Central memory CD8-positive, alpha-beta T cell (primary cell): Measurements from ENCODE around the gene SHPK.

Source experiments
- ATAC-seq: fragments of 150-1000 bp; cut with Tn5 transposase; replicated peaks from 2 replicates; pipeline ENCODE4 v1.10.0; 2022; ENCODE audit warnings: mild to moderate bottlenecking, moderate FRiP score, moderate number of reproducible peaks; ENCODE audit not compliant: poor library complexity, severe bottlenecking; ENCODE audit errors: extremely low read depth
- DNase-seq, 2 donors: peaks; one replicate each; pipeline ENCODE4 v3.0.0; 2021; ENCODE audit warnings: low spot score in 2 of 2
- H3K27ac Mint-ChIP-seq: one replicate; pipeline ENCODE4 v1.8.0; 2022; ENCODE audit warnings: low read depth, mild to moderate bottlenecking, moderate library complexity, mixed read lengths
- H3K27me3 Mint-ChIP-seq: one replicate; pipeline ENCODE4 v1.8.0; 2022; ENCODE audit warnings: mixed read lengths
- H3K36me3 Mint-ChIP-seq: one replicate; pipeline ENCODE4 v1.8.0; 2022; ENCODE audit warnings: mild to moderate bottlenecking, moderate library complexity, mixed read lengths; ENCODE audit not compliant: insufficient read depth
- H3K4me1 Mint-ChIP-seq: one replicate; pipeline ENCODE4 v1.8.0; 2022; ENCODE audit warnings: mixed read lengths
- H3K4me3 Mint-ChIP-seq: one replicate; pipeline ENCODE4 v1.8.0; 2022; ENCODE audit warnings: mild to moderate bottlenecking, moderate library complexity, mixed read lengths
- H3K9me3 Mint-ChIP-seq: one replicate; pipeline ENCODE4 v1.8.0; 2022; ENCODE audit warnings: mixed read lengths

Gene SHPK

GRCh38 chr17:3632287-3632686, 3.8 kb downstream of the SHPK start:
- Mint-ChIP-seq H3K27me3 (no peaks in the 10 kb centered on the region), H3K36me3 (peaks cover 22% of the 10 kb centered on the region), H3K27ac (no peak overlapping the region), H3K4me3 (no peak overlapping the region), H3K9me3 (no peaks in the 10 kb centered on the region), H3K4me1 (peaks cover 16% of the 10 kb centered on the region)
- ATAC-seq (no peak), DNase-seq (no peak)

GRCh38 chr17:3630781-3631180, 5.3 kb downstream of the SHPK start:
- Mint-ChIP-seq H3K4me3 (no peak overlapping the region), H3K27ac (peak overlapping the region; percentile 10), H3K4me1 (peaks cover 16% of the 10 kb centered on the region), H3K9me3 (no peaks in the 10 kb centered on the region), H3K36me3 (peaks cover 25% of the 10 kb centered on the region), H3K27me3 (no peaks in the 10 kb centered on the region)
- DNase-seq: no peak
- no peak for ATAC-seq

GRCh38 chr17:3627769-3628167, 8.3 kb downstream of the SHPK start:
- Mint-ChIP-seq H3K9me3 (no peaks in the 10 kb centered on the region), H3K4me3 (no peak overlapping the region), H3K27ac (no peak overlapping the region), H3K27me3 (no peaks in the 10 kb centered on the region), H3K4me1 (peaks cover 6% of the 10 kb centered on the region), H3K36me3 (peaks cover 27% of the 10 kb centered on the region)
- no peak for DNase-seq
- ATAC-seq: no peak

GRCh38 chr17:3626831-3627768, 8.9 kb downstream of the SHPK start:
- DNase-seq: no peak
- Mint-ChIP-seq H3K27me3 (no peaks in the 10 kb centered on the region), H3K27ac (no peak overlapping the region), H3K4me1 (peaks cover 1% of the 10 kb centered on the region), H3K36me3 (peaks cover 27% of the 10 kb centered on the region), H3K4me3 (no peak overlapping the region), H3K9me3 (no peaks in the 10 kb centered on the region)
- no peak for ATAC-seq

- ATAC-seq (no peak), DNase-seq (no peak)
- no peaks in the 10 kb centered on the region for H3K4me1 Mint-ChIP-seq
- peaks cover 26% of the 10 kb centered on the region for H3K36me3 Mint-ChIP-seq
- H3K4me3 Mint-ChIP-seq: no peak overlapping the region
- H3K27ac Mint-ChIP-seq: no peak overlapping the region
- no peaks in the 10 kb centered on the region for H3K27me3 Mint-ChIP-seq
- no peaks in the 10 kb centered on the region for H3K9me3 Mint-ChIP-seq
Measured at GRCh38 chr17:3622977-3623594, 13.0 kb downstream of the SHPK start.

GRCh38 chr17:3621146-3621720, 14.8 kb downstream of the SHPK start:
- ATAC-seq (no peak), DNase-seq (no peak)
- H3K4me3 Mint-ChIP-seq: no peak overlapping the region
- no peak overlapping the region for H3K27ac Mint-ChIP-seq
- no peaks in the 10 kb centered on the region for H3K27me3 Mint-ChIP-seq
- no peaks in the 10 kb centered on the region for H3K4me1 Mint-ChIP-seq
- peaks cover 26% of the 10 kb centered on the region for H3K36me3 Mint-ChIP-seq
- no peaks in the 10 kb centered on the region for H3K9me3 Mint-ChIP-seq

- Mint-ChIP-seq H3K9me3 (no peaks in the 10 kb centered on the region), H3K27me3 (no peaks in the 10 kb centered on the region), H3K36me3 (peaks cover 35% of the 10 kb centered on the region), H3K4me3 (no peak overlapping the region), H3K4me1 (no peaks in the 10 kb centered on the region), H3K27ac (no peak overlapping the region)
- DNase-seq: no peak
- ATAC-seq: no peak
Measured at GRCh38 chr17:3615160-3615870, 20.7 kb downstream of the SHPK start.

- H3K27me3 Mint-ChIP-seq: no peaks in the 10 kb centered on the region
- H3K27ac Mint-ChIP-seq: no peak overlapping the region
- no peaks in the 10 kb centered on the region for H3K4me1 Mint-ChIP-seq
- DNase-seq: no peak
- no peak for ATAC-seq
- peaks cover 25% of the 10 kb centered on the region for H3K36me3 Mint-ChIP-seq
- H3K9me3 Mint-ChIP-seq: no peaks in the 10 kb centered on the region
- H3K4me3 Mint-ChIP-seq: no peak overlapping the region
Measured at GRCh38 chr17:3613124-3613523, 22.9 kb downstream of the SHPK start.

- H3K36me3 Mint-ChIP-seq: peaks cover 20% of the 10 kb centered on the region
- no peak overlapping the region for H3K27ac Mint-ChIP-seq
- H3K4me1 Mint-ChIP-seq: no peaks in the 10 kb centered on the region
- H3K27me3 Mint-ChIP-seq: no peaks in the 10 kb centered on the region
- H3K4me3 Mint-ChIP-seq: no peak overlapping the region
- no peak for ATAC-seq
- no peaks in the 10 kb centered on the region for H3K9me3 Mint-ChIP-seq
- DNase-seq: no peak
Measured at GRCh38 chr17:3610523-3610922, 25.5 kb downstream of the SHPK start.

- DNase-seq: no peak
- Mint-ChIP-seq H3K4me3 (no peak overlapping the region), H3K4me1 (no peaks in the 10 kb centered on the region), H3K27ac (no peak overlapping the region), H3K36me3 (peaks cover 20% of the 10 kb centered on the region), H3K9me3 (no peaks in the 10 kb centered on the region), H3K27me3 (no peaks in the 10 kb centered on the region)
- ATAC-seq: no peak
Measured at GRCh38 chr17:3609689-3610088, 26.4 kb downstream of the SHPK start.

- H3K27ac Mint-ChIP-seq: no peak overlapping the region
- DNase-seq: no peak
- no peaks in the 10 kb centered on the region for H3K27me3 Mint-ChIP-seq
- no peak for ATAC-seq
- H3K4me3 Mint-ChIP-seq: no peak overlapping the region
- H3K36me3 Mint-ChIP-seq: peaks cover 4% of the 10 kb centered on the region
- no peaks in the 10 kb centered on the region for H3K4me1 Mint-ChIP-seq
- no peaks in the 10 kb centered on the region for H3K9me3 Mint-ChIP-seq
Measured at GRCh38 chr17:3603870-3604259, 32.2 kb downstream of the SHPK start.

GRCh38 chr17:3603119-3603869, 32.8 kb downstream of the SHPK start:
- H3K4me3 Mint-ChIP-seq: no peak overlapping the region
- no peaks in the 10 kb centered on the region for H3K27me3 Mint-ChIP-seq
- H3K9me3 Mint-ChIP-seq: no peaks in the 10 kb centered on the region
- ATAC-seq (no peak), DNase-seq (no peak)
- H3K4me1 Mint-ChIP-seq: no peaks in the 10 kb centered on the region
- no peak overlapping the region for H3K27ac Mint-ChIP-seq
- H3K36me3 Mint-ChIP-seq: peaks cover 4% of the 10 kb centered on the region
